ENCODE data around the gene CELF4. TPM values are rescaled to one million over a fixed set of nuclear protein-coding genes. Genes with fewer than 3 reads are reported as not detected.

The CELF4 gene
- total and polyA plus RNA-seq, 10 of the 15 experiments (the other 5 are each of a cell fraction or from before 2014, with no cell fraction given) = 0.03 to 0.32 TPM; not detected in 8

DNA sequence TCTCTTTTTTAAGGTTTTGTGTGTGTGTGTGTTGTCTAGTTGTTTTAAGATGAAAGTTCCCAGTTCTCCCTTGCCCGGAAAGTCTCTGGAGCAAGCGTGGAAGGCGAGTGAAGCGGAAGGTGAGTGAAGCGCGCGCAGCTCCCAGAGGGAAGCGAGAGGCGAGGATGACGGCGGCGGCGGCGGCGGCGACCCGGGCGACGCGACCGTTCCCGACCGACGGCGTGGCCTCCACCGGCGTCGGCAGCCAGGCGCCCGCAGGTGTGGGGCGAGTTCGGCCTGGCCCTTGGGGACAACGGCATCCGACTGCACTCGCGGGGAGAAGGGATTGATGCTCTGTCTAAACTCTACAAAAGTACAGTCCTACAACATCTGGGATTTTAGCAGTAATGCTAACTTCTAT, 321.9 kb downstream of the CELF4 start:
- WGBS (ENCODE audit: insufficient coverage, insufficient replicate concordance, low lambda C conversion rate, missing lambda C conversion rate) = 51% methylated on average over 36 of the region's 36 CpGs
- SMC1A ChIA-PET (ENCODE audit: uncharacterized antibody, unreplicated experiment) = no interaction called here

More for the DNA sequence above, 321.9 kb downstream of the CELF4 start:
- TF ChIP-seq CHD2 (IDR thresholded peaks at IDR 0.05; ENCODE audit: borderline replicate concordance, low read depth, low read length) (no peak), MXI1 (IDR thresholded peaks at IDR 0.05; ENCODE audit: low read depth, low read length) (no peak), CREB1 (IDR thresholded peaks at IDR 0.05; ENCODE audit: low read depth) (no peak), TAF1 (IDR thresholded peaks at IDR 0.05; ENCODE audit: borderline replicate concordance, low read depth, low read length) (no peak)
- TF ChIP-seq, protein P1, sequence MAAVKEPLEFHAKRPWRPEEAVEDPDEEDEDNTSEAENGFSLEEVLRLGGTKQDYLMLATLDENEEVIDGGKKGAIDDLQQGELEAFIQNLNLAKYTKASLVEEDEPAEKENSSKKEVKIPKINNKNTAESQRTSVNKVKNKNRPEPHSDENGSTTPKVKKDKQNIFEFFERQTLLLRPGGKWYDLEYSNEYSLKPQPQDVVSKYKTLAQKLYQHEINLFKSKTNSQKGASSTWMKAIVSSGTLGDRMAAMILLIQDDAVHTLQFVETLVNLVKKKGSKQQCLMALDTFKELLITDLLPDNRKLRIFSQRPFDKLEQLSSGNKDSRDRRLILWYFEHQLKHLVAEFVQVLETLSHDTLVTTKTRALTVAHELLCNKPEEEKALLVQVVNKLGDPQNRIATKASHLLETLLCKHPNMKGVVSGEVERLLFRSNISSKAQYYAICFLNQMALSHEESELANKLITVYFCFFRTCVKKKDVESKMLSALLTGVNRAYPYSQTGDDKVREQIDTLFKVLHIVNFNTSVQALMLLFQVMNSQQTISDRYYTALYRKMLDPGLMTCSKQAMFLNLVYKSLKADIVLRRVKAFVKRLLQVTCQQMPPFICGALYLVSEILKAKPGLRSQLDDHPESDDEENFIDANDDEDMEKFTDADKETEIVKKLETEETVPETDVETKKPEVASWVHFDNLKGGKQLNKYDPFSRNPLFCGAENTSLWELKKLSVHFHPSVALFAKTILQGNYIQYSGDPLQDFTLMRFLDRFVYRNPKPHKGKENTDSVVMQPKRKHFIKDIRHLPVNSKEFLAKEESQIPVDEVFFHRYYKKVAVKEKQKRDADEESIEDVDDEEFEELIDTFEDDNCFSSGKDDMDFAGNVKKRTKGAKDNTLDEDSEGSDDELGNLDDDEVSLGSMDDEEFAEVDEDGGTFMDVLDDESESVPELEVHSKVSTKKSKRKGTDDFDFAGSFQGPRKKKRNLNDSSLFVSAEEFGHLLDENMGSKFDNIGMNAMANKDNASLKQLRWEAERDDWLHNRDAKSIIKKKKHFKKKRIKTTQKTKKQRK (IDR thresholded peaks at IDR 0.05; ENCODE audit: low read depth, low read length) = no peak
- Histone ChIP-seq H4K20me1 (ENCODE audit: control insufficient read depth, insufficient read depth) (no peaks in the 10 kb centered on the region), H3K79me2 (ENCODE audit: control insufficient read depth, insufficient read depth, low read length) (no peaks in the 10 kb centered on the region), H3K27me3 (replicated peaks in 1 of 2; ENCODE audit: control insufficient read depth in 2 of 2, insufficient read depth in 2 of 2, low read length in 1 of 2) (no peaks in the 10 kb centered on the region; a peak in 3 of 4 replicates), H3K4me3 (no peak overlapping the region), H3K9me3 (replicated peaks; ENCODE audit: control insufficient read depth, insufficient read depth, low read length) (no peaks in the 10 kb centered on the region), H2AFZ (ENCODE audit: control insufficient read depth, low read depth, low read length) (no peak overlapping the region), H3K4me1 (ENCODE audit: control insufficient read depth, insufficient read depth, low read length) (no peaks in the 10 kb centered on the region), H3K4me2 (ENCODE audit: control insufficient read depth, insufficient read depth) (no peak overlapping the region), H3K27ac (ENCODE audit: control insufficient read depth, insufficient read depth) (no peak overlapping the region), H3K36me3 (ENCODE audit: control insufficient read depth in 2 of 2, insufficient read depth in 2 of 2, low read length in 1 of 2) (no peaks in the 10 kb centered on the region), H3K9ac (ENCODE audit: control insufficient read depth, insufficient read depth, low read length) (no peak overlapping the region)
- BruUV-seq (replicated peaks) = no TSS peak
- FAIRE-seq (no peak), DNase-seq (ENCODE audit: low read depth, low spot score) (no peak), ATAC-seq (no peak)
- POLR2A ChIA-PET = no interaction called here
- RAD21 ChIA-PET (ENCODE audit: unreplicated experiment) = no interaction called here
- intact Hi-C loops (cut with micrococcal nuclease; ENCODE audit: unreplicated experiment) = no loop called here
- CTCF ChIA-PET = no interaction called here
- in situ Hi-C loops (cut with MboI) = no loop called here

Measured in GM12878 (cell line).